OCI-LY3 (cell line): Measurements from ENCODE around the gene SLC51A.

ENCODE experiments used
- CTCF ChIP-seq: fragments of 200-600, 300-600 bp; sonication (generic); IDR thresholded peaks from 2 replicates; pipeline ENCODE4 v1.5.1; 2014; ENCODE audit warnings: antibody characterized with exemption, low read length, low read depth
- EZH2phosphoT487 ChIP-seq: fragments of 200-600 bp; shearing (Covaris generic); IDR thresholded peaks from 2 replicates; pipeline ENCODE4 v1.6.1; 2018; ENCODE audit warnings: antibody characterized with exemption, mixed run types, low read depth

GRCh38 chr3:196235452-196236122 lies 19.3 kb downstream of the SLC51A start:
- TF ChIP-seq CTCF = no peak
- no peak for TF ChIP-seq EZH2phosphoT487
